Measurements from ENCODE around the gene CDK10.
"Not testable (repeated sequence)": the region's sequence is repeated elsewhere in the genome, so short reads cannot be mapped to it uniquely, and the experiment has no call there.

CDK10 gene, protein sequence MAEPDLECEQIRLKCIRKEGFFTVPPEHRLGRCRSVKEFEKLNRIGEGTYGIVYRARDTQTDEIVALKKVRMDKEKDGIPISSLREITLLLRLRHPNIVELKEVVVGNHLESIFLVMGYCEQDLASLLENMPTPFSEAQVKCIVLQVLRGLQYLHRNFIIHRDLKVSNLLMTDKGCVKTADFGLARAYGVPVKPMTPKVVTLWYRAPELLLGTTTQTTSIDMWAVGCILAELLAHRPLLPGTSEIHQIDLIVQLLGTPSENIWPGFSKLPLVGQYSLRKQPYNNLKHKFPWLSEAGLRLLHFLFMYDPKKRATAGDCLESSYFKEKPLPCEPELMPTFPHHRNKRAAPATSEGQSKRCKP

DNA sequence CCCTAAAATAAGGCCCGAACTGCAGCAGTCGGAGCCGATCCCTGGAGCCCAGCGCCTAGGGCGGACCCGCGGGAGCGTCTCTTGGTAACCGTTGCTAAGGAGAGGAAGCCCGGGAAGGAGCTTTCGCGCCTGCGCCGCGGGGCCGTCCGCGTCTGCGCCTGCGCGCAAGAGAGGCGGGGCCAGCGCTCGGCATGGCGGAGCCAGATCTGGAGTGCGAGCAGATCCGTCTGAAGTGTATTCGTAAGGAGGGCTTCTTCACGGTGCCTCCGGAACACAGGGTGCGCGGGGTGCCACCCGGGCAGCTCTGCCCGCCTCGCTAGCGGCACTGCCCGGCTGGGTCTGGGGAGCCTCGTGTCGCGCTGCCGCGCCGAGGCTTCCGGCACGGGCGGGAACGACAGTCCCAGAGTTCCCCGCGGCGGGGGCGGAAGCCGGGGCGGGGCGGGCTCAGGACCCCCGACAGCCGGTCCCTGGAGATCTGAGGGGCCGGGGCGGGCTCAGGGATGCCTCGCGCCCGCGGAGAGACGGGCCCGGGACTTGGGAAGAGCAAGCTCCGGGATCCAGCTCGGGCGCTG is at the start of gene CDK10:
TSS of gene CDK10 (plus strand) at position 170 of the 572 bp plus-strand sequence. CDS start at position 192, 22 bp downstream.
- DNase-seq, result peak; percentile 73

DNA sequence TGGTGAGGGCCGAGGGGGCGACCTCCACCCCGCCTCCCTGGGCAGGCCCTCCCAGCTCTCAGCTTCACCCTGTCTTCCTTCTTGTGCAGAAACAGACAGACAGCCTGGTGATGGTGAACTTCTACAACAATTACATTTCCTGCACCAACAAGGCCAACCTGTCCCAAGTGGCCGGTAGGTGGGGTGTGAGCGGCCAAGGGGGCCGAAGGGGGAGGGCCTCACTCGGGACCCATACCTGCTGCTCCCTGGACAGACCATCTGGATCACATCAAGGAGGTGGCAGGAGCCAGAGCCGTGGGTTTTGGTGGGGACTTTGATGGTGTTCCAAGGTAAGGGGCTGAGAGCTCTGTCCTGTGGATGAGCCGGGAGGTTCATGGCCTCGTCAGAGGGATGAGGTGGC is 49.1 kb upstream of the CDK10 start:
- DNase-seq, result no peak

DNA sequence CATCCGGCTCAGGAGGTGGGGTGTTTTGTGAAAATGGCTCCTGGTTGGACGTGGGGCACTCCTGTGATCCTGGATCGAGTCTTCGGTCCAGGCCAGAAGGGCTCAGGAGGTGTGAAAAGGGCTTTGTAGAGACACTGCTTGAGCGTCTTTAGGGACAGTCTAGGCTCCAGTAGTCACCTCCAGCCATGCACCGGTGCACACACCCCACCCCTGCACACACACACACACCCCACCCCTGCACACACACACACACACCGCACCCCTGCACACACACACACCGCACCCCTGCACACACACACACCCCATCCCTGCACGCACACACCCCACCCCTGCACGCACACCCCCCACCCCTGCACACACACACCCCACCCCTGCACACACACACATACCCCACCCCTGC is 48.0 kb upstream of the CDK10 start:
- DNase-seq, result no peak

DNA sequence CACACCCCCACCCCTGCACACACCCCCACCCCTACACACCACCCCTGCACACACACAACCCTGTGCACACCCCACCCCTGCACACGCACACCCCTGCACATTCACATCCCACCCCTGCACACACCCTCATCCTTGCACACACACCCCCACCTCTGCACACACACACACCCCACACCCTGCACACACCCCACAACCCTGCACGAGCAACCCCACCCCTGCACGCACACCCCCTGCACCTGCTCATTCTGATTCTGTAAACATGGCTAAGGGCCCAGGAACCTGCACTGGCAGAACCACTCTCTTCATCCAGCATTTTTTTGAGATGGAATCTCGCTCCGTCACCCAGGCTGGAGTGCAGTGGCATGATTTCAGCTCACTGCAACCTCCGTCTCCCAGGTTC is 47.1 kb upstream of the CDK10 start:
- DNase-seq, result no peak

DNA sequence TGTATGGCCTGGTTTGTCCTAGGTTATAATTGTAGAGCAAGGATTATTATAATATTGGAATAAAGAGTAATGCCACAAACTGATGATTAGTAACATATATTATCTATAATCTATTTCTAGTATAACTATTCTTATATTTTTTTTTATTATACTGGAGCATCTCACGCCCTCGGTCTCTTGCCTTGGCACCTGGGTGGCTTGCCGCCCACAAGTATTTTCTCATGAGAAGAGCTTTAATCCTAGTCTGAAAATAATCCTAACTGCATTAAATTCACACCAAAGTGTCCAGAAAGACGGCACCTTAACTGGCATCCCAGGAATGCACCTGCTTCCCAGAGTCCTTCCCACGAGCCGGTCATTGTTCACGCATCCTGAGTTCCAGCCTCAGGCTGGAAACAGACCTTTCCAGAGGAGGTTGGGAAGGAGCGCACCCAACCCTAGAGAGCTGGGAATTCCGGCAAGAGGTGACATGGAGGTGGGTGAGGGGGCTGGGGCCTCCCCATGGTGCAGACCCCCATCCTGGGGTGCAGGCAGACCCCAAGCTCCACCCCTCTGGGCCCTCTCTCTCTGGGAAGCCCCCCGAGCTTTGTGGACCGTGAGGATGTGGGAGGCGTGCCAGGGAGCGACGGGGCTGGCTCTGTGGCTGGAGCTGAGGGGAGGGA is 44.9 kb upstream of the CDK10 start:
- DNase-seq, result no peak

DNA sequence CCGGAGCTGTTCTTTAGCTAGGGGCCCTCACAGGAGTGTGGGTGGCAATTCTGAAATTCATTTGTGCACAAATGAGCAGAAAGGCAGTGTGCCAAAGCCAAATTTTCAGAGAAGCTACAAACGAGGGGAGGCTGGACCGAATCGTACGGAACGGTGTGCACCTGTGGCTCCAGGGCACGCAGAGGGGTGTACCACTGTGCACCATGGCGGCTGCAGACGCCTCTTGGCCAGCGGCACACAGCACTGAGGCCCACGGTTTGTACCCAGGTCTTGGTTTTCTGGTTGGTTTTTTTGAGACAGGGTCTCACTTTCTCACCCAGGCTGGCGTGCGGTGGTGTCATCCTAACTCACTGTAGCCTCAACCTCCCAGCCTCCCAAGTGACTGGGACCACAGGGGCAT is 43.9 kb upstream of the CDK10 start:
- no peak for DNase-seq

DNA sequence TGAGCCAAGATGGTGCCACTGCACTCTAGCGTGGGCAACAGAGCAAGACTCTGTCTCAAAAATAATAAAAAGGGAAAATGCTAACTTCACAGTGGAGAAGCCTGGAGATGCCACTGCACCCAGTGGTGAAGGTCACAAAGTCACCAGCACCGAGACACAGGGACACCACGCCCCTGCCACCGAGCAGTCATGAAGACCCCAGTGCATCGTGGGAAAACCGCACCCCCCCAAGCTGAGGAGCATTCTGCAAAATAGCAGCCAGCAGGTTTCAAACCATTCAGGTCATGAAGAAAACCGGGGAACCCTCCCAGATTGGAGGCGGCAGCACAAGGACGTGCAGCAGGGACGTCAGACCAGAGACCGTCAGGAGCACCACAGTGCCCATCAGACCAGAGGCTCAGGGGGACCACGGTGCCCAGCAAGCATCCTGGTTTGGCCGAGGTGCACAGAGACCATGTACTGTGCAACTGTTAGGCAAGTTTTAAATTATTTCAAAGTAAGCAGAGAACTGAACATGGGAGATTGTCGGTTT is 42.7 kb upstream of the CDK10 start:
- DNase-seq, result no peak

DNA sequence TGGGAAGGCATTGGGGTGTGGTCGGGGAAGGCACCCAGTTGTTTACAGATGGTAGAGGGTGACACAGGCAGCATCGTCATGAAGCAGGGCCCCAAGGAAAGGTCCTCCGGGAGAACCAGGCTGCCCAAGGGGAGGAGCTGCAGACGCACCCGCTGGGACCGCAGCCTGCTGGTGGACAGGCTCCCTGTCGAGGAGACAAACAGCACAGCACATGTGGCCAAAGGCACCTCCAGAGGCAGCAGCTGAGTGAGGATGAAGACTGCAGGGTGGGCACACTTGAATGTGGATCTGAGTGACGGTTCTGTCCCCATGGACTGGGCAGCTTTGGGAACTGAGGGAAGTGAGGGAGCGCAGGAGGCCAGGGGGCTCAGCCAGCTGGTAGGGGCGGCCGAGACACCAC is 41.4 kb upstream of the CDK10 start:
- DNase-seq, result no peak

DNA sequence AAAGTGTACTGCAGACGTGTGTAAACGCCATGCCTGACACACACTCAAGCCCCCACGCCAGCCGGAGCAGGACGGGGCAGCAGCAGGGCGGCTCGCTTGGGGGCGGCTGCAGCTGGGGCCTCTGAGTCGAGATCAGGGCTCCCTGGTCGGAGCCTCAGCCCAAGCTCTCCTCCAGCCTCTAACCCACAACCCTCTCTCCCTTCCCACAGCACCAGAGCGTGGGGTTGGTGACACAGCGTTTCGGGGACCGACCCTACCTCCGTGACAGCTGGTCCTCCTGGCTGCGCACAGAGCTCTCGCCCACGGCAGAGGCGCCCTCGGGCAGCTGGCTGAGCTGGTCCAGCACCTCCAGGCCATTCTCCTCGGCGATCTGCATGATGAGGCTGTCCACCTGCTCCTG is 40.2 kb upstream of the CDK10 start:
- no peak for DNase-seq

DNA sequence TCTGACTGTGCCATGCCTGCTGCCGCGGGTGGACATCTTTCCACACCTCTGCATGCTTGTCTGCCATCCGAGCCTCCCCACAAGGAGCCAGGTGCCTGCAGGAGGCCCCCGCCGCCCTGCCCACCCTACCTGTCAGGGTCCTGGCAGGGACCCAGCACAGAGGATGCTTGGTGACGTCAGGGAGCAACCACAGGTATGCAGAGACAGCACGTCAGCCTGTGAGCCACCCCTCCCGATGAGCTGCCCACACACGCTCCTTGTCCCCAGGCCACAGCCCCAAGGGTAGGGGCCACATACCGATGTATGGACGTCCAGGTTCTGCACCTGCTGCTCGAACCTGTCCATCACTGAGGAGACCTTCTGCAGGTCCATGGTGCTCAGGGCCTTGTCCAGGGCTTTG is 39.6 kb upstream of the CDK10 start:
- no peak for DNase-seq

DNA sequence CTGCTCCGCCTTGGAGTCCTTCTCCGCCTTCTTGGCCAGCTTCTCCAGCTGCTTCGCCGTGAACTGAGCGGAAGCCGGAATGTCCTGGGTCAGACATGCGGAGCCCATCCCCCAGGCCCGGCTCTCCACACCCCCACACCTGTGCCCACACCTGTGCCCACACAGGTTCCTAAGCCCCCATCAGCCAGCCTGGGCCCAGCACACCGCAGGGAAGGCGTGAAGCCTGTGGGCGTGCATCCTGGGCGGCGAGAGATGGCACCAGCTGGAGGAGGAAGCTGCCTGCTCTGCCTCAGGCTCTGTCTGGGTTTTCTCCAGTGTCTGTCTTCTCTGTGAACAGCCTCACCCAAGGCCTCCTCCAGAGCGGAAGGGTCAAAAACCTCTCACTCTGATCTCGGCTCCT is 34.9 kb upstream of the CDK10 start:
- no peak for DNase-seq

DNA sequence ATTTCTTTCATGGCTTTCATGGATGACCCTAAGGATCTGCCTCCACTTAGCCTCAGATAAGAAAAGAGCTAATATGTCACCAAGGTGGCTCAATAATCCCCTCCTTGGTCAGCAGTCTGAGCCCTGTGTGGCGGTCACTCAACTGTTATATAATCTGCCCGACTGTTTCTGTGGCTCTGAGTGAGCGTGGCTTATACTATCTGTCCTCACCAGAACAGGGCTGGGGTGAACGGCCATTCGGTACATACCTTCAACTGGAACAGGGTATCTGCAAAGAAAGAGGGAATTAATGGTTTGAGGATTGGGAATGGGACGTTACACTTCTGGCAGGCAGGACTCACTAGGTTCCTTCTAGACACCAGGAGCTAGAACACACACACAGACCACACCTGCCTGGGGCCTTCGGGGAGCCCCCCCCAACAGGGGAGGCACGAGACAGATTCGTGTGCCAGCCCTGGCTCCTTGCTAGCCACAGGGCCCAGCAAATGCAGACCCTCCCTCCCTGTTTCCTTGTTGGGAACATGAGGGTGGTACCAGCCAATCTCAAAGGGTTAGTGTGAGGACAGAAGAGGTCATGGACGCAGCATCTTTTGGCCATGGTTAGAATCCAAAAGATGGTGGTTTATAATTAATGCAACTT is 32.7 kb upstream of the CDK10 start:
- no peak for DNase-seq

DNA sequence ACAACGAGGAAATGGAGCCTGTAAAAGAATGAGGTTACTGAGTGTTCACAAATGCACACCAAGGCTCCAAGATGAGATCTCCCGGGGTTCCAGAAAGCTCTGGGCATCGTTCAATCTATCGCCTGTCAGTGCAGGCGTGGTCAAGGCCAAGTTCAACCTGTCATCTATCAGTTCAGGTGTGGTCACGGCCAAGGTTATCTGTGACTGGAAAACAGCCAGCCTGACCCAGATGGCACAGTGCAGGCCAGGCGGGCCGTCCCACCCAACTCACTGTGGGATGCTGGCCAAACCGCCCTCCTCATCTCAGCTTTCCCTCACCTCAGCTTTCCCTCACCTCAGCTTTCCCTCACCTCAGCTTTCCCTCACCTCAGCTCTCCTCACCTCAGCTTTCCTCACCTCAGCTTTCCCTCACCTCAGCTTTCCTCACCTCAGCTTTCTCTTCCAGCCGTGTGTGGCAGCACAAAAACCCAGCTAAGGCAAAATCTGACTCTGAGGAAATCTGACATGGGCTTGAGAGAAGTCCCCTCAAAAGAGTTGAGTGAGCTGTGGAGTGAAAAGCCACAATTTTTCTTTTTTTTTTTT is 31.3 kb upstream of the CDK10 start:
- DNase-seq, result no peak

DNA sequence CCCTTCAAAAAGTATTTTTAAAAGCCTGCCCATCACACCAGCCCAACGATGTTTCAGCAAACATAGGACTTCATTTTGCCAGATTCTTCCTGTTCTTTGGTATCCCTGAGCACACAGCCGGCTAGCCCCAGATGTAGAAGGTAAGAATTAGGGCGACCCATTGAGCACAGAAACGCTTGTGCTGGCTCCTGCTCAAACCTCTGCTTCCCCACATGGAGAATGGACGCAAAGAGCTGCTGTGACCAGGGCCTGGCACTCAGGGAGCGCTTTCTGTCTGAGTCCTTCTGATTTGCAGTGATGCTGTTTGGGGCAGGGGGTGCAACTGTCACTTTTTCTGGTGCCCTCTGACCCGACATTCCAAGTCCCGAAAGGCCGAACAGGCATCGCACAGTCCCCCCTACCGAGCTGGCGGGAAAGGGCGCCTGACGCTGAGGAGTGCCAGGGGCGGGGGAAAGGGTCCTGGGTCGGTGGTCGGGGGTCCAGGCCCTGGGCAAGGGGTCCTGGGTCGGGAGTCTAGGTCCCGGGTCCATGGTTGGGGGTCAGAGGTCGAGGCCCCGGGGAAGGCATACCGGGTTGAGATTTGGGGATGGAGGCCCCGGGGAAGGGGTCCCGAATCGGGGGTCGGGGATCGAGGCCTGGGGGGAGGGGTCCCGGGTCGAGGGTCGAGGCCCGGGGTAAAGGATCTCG is 29.9 kb upstream of the CDK10 start:
- DNase-seq, result no peak

DNA sequence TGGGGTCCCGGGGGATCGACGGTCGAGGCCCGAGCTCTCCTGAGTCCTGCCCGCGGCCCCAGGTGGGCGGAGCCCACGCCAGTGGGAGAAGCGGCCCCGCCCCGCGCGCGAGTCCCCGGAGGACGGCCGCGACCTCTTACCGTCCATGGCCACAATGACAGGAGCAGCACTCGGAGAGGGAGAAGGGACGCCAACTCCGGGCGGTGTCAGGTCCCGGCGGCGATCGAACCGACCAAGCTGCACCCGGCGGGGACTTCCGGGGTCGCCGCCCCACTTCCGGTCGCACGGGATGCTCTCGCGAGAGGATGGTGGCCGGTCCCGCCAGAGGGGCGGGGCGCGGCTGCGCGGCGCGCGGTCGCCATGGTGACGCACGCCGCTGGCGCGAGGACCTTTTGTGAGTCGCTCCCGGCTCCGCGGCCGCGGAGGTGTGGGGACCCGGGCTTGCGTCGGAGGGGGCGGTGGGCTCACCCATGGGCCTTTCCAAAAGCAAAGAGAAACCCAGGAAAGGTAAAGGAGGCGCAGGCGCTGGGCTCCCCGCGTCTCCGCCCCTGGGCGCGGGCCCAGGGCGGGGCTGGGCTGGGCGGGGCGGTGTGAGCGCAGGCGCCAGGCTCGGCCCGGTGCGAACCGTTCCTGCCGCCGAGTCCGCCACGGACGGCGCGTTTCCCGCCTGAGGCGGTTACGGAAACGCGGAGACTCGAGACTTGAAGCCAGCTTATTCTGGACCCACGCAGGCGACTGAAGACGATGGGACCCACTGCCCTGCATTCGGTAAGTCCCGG is 28.9 kb upstream of the CDK10 start, which contains the start of the genes CHMP1A and SPATA33:
TSS of gene CHMP1A (minus strand) at position 267 of the 779 bp plus-strand sequence. CDS start at position 147, 120 bp downstream.
TSS of gene SPATA33 (plus strand) at position 395 of the 779 bp plus-strand sequence. CDS start at position 471, 76 bp downstream.
- peak; percentile 58 for DNase-seq

DNA sequence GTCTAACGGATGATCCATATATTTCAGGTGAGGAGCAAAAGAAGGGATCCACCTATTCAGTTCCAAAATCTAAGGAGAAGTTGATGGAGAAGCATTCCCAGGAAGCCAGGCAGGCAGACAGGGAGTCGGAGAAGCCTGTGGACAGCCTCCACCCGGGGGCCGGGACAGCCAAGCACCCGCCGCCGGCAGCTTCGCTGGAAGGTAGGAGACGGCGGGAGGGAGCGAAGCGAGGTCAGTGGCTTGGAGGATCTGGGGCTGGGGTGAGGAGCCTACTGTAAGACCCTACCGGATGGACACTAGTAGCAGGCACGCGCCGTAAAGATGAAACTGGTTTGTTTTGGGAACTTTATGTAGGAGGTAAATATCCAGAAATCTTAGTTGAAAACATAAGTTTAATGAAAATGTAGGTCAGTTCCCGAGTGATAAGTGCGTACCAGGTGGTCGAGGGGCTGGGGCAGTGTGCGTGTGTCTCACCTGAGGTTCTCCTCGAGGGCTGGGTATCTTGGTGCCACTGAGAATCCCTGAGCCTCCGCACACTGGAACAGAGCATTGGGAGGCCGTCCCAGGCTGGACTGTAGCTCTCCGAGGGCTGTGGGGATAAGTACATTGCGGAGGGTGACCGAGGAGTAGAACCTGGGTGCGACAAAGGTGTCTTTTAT is 28.1 kb upstream of the CDK10 start:
- no peak for DNase-seq

DNA sequence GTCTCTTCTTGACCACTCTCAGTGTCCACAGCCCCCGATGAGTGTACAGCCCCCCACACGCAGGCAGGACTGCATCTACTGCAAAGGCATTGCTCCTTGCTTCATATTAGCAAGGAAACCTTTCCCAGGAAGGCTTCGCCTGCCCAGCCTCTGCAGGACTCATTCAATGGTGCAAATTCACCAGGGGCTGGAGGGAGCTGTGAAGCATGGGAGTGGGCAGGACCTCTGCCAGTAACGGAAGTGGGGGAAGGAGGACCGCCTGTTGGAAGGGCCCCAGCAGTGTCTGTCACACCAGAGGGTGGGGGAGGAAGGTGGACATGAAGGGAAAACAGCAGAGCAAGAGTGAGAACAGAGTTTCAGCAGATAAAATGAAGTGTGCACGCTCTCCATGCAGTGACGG is 26.3 kb upstream of the CDK10 start:
- DNase-seq, result no peak

DNA sequence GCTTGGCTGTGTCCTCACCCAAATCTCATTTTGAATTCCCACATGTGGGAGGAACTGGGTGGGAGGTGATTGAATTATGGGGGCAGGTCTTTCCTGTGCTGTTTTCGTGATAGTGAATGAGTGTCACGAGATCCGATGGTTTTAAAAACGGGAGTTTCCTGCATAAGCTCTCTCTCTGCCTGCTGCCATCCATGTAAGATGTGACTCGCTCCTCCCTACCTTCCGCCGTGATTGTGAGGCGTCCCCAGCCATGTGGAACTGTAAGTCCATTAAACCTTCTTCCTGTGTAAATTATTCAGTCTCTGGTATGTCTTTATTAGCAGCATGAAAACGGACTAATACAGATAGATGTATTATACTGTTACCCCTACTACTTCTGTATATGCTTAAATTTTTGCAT is 25.3 kb upstream of the CDK10 start:
- no peak for DNase-seq

DNA sequence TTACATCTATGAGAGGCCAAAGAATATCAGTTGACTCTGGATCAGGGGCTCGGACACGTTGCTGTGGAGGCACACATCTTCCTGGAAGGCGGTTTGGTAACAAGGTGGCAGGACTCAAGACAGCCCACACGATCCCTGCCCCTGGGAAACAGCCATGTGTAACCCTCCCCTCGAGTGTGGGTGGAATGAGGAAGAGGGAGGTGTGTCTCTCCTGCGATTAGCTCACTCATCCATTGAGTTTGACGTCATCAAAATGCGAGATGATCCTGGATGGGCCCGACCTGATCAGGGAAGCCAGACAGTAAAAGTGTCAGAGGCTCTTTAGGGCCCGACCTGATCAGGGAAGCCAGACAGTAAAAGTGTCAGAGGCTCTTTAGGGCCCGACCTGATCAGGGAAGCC is 22.3 kb upstream of the CDK10 start:
- DNase-seq, result not testable (repeated sequence)

DNA sequence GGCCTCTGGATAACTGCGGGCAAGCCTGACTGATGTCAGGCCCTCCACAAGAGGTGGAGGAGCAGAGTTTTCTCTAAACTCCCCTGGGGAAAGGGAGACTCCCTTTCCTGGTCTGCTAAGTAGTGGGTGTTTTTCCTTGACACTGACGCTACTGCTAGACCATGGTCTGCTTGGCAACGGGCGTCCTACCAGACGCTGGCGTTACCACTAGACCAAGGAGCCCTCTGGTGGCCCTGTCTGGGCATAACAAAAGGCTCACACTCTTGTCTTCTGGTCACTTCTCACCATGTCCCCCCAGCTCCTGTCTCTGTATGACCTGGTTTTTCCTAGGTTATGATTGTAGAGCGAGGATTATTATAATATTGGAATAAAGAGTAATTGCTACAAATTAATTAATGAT is 19.5 kb upstream of the CDK10 start:
- DNase-seq, result not testable (repeated sequence)

DNA sequence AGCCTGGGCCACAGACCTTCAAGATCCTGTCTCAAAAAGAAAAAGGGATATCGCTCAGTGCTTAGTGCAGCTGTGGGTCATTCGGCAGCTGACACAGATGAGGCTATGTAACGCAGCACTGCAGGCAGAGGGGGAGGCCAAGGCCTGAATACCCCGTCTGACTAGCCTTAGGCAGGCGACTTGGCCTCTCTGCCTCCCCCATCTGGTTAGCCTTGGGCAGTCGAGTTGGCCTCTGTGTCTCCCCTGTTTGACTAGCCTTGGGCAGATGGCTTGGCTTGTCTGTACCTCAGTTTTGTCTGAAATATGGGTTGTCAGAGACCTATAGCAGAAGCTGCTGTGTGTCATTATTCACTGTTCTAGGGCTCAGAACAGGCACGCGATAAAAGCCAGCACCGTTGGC is 18.9 kb upstream of the CDK10 start:
- DNase-seq, result no peak

All from NCI-H1105 (cell line).